GM23338 (cell line): ENCODE results near the gene KCNN3. TPM values are rescaled to one million over a fixed set of nuclear protein-coding genes. Genes with fewer than 3 reads are reported as not detected.

Source experiments
- ATAC-seq: fragments of 200-7000 bp; cut with Tn5 transposase; 3 replicates; pipeline ENCODE4 v1.9.1; 2020
- DNase-seq: peaks from one replicate; pipeline ENCODE4 v3.0.0-alpha.2; 2015; ENCODE audit warnings: low spot score
- H2AFZ ChIP-seq: fragments of 200-600 bp; sonication (generic); 2 replicates; pipeline ENCODE4 v1.8.0; 2016; ENCODE audit warnings: antibody characterized with exemption, mild to moderate bottlenecking, moderate library complexity
- H3F3A ChIP-seq: fragments of 200-600 bp; sonication (generic); replicated peaks from 2 replicates; pipeline ENCODE4 v1.8.0; 2017; ENCODE audit warnings: antibody characterized with exemption, mixed run types, low read depth
- H3K27ac ChIP-seq: fragments of 200-600 bp; sonication (generic); 2 replicates; pipeline ENCODE4 v1.6.1; 2016; ENCODE audit warnings: low read depth
- H3K27me3 ChIP-seq: fragments of 200-600 bp; sonication (generic); 2 replicates; pipeline ENCODE4 v1.8.0; 2016; ENCODE audit warnings: mild to moderate bottlenecking, mixed run types, moderate library complexity; ENCODE audit not compliant: insufficient read depth
- H3K36me3 ChIP-seq: fragments of 200-600 bp; sonication (generic); 2 replicates; pipeline ENCODE4 v1.8.0; 2016; ENCODE audit warnings: mild to moderate bottlenecking; ENCODE audit not compliant: insufficient read depth
- H3K4me1 ChIP-seq: fragments of 200-600 bp; sonication (generic); 2 replicates; pipeline ENCODE4 v1.8.0; 2016; ENCODE audit warnings: mild to moderate bottlenecking, moderate library complexity; ENCODE audit not compliant: insufficient read depth
- H3K4me2 ChIP-seq: fragments of 200-600 bp; sonication (generic); 2 replicates; pipeline ENCODE4 v1.7.1; 2017; ENCODE audit warnings: mixed run types
- H3K4me3 ChIP-seq: fragments of 200-600 bp; sonication (generic); 2 replicates; pipeline ENCODE4 v1.6.1; 2016; ENCODE audit warnings: mixed run types
- H3K79me2 ChIP-seq: fragments of 200-600 bp; sonication (generic); replicated peaks from 2 replicates; pipeline ENCODE4 v1.8.0; 2017; ENCODE audit warnings: mild to moderate bottlenecking; ENCODE audit not compliant: insufficient read depth
- H3K9me2 ChIP-seq: fragments of 200-600 bp; sonication (generic); 2 replicates; pipeline ENCODE4 v1.8.0; 2017; ENCODE audit not compliant: insufficient read depth
- H4K20me1 ChIP-seq: fragments of 200-600 bp; sonication (generic); replicated peaks from 2 replicates; pipeline ENCODE4 v1.8.0; 2017; ENCODE audit warnings: mild to moderate bottlenecking; ENCODE audit not compliant: insufficient read depth
- H3K27ac Mint-ChIP-seq: 2 replicates; pipeline ENCODE4 v1.8.0; 2020; ENCODE audit warnings: inconsistent platforms, mild to moderate bottlenecking, moderate library complexity, mixed read lengths
- H3K27me3 Mint-ChIP-seq: 3 replicates; pipeline ENCODE4 v1.8.0; 2022; ENCODE audit warnings: low read depth, mild to moderate bottlenecking, moderate library complexity, mixed read lengths, inconsistent platforms; ENCODE audit not compliant: insufficient read depth, poor library complexity
- H3K36me3 Mint-ChIP-seq: 3 replicates; pipeline ENCODE4 v1.8.0; 2021; ENCODE audit warnings: low read depth, mild to moderate bottlenecking, inconsistent platforms, moderate library complexity, mixed read lengths
- H3K4me1 Mint-ChIP-seq: 3 replicates; pipeline ENCODE4 v1.8.0; 2020; ENCODE audit warnings: mild to moderate bottlenecking, inconsistent platforms, mixed read lengths
- H3K4me3 Mint-ChIP-seq: 3 replicates; pipeline ENCODE4 v1.8.0; 2021; ENCODE audit warnings: moderate library complexity, mild to moderate bottlenecking, inconsistent platforms, mixed read lengths
- H3K9me3 Mint-ChIP-seq: 3 replicates; pipeline ENCODE4 v1.8.0; 2020; ENCODE audit warnings: moderate library complexity, mild to moderate bottlenecking, inconsistent platforms, mixed read lengths
- CREB1 ChIP-seq: fragments of 250-450 bp; sonication (Bioruptor Pico); IDR thresholded peaks from 2 replicates; pipeline ENCODE4 v1.5.0; 2020; ENCODE audit warnings: low read depth, mild to moderate bottlenecking, moderate library complexity
- CTCF ChIP-seq, 2 experiments: fragments of 200-600 bp in 1 of 2; sonication (generic) in 1 of 2; conservative IDR thresholded peaks; 2 replicates each; pipeline versions ENCODE4 v1.5.1 to v1.6.1; 2016 to 2017; ENCODE audit warnings: antibody characterized with exemption in 2 of 2, low read depth in 2 of 2, mild to moderate bottlenecking in 2 of 2, moderate library complexity in 1 of 2
- EZH2 ChIP-seq: fragments of 200-600 bp; sonication (generic); IDR thresholded peaks from one replicate; pipeline ENCODE4 v1.8.0; 2017; ENCODE audit warnings: antibody characterized with exemption, mild to moderate bottlenecking, low read depth; ENCODE audit not compliant: unreplicated experiment
- EZH2phosphoT487 ChIP-seq: fragments of 200-600 bp; sonication (generic); IDR thresholded peaks from one replicate; pipeline ENCODE4 v1.8.1; 2018; ENCODE audit warnings: antibody characterized with exemption; ENCODE audit not compliant: unreplicated experiment
- JUNB ChIP-seq: IDR thresholded peaks from one replicate; pipeline ENCODE4 v1.6.1; 2016; ENCODE audit warnings: antibody characterized with exemption; ENCODE audit not compliant: unreplicated experiment
- NANOG ChIP-seq: IDR thresholded peaks from 2 replicates; pipeline ENCODE4 v1.6.1; 2016; ENCODE audit warnings: antibody characterized with exemption, borderline replicate concordance
- POLR2AphosphoS5 ChIP-seq: IDR thresholded peaks from 2 replicates; pipeline ENCODE4 v1.6.1; 2016; ENCODE audit warnings: antibody characterized with exemption, low read depth
- STAT1 ChIP-seq: IDR thresholded peaks from one replicate; pipeline ENCODE4 v1.6.1; 2016; ENCODE audit warnings: antibody characterized with exemption; ENCODE audit not compliant: unreplicated experiment
- ZNF114 ChIP-seq: fragments of 250-450 bp; sonication (Bioruptor Pico); IDR thresholded peaks from 2 replicates; pipeline ENCODE4 v1.5.0; 2020; ENCODE audit warnings: mild to moderate bottlenecking, moderate library complexity
- ZNF331 ChIP-seq: fragments of 250-450 bp; sonication (Bioruptor Pico); IDR thresholded peaks from 2 replicates; pipeline ENCODE4 v1.5.0; 2020; ENCODE audit warnings: low read depth, mild to moderate bottlenecking, moderate library complexity
- ZNF462 ChIP-seq: fragments of 250-450 bp; sonication (Bioruptor Pico); IDR thresholded peaks from 2 replicates; pipeline ENCODE4 v1.5.0; 2020; ENCODE audit warnings: mild to moderate bottlenecking, moderate library complexity
- long read RNA-seq: library from polyadenylated mRNA; unstranded; transcript quantifications from one replicate; pipeline ENCODE4 v2.0.0, GENCODE V29; 2020; ENCODE audit not compliant: unreplicated experiment
- polyA plus RNA-seq: library from polyadenylated mRNA; unstranded; fragments of >200 nt; fragmentation: Nextera tagmentation; extraction: Ambion mirVana; gene quantifications from 2 replicates; pipeline ENCODE4 v1.2.1, GENCODE V29; 2016
- total RNA-seq: library from RNA; depleted of rRNA; stranded (reverse); fragments of >200 nt; shearing (Covaris generic); gene quantifications from 2 replicates; pipeline ENCODE4 v1.2.3, GENCODE V29; 2014; rRNA removed
- TF ChIP-seq, protein P1 (sequence below): IDR thresholded peaks from 2 replicates; pipeline ENCODE4 v1.6.1; 2016; ENCODE audit warnings: antibody characterized with exemption
- TF ChIP-seq, protein P2 (sequence below): IDR thresholded peaks from one replicate; pipeline ENCODE4 v1.6.1; 2018; ENCODE audit warnings: antibody characterized with exemption; ENCODE audit not compliant: unreplicated experiment

The KCNN3 gene
- total RNA-seq (1.9 and 4.0 TPM in 2 replicates), polyA plus RNA-seq (3.0 and 3.1 TPM in 2 replicates)
- long read RNA-seq, full-length matches to known transcripts, result 1 of 1 reads
- long read RNA-seq, partial matches to known transcripts, result 0 of 1 reads
- long read RNA-seq, other reads (novel, unspliced or antisense), result 0 of 1 reads

DNA sequence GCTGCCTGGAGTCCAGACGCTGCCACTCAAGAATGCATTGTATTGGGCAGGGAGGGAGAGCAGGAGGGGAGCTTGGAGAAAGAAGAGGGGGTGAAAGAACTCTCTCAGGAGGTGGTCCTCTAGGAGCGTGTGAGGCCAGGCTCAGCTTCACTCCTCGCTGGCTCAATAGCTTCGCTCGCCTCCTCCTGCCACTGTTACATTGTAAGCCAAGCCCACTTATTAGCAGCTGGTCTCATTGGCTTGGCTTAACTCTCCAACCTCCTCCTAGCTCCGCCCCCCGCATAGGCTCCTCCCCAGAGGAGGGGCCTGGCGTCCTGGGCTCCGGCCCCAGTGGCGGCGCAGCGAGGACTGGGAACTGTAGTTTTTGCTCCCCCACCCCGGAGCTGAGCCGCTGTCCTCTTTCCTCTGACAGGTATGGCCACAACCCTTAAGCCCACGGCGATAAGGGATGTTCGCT lies at the start of gene KCNN3:
Gene KCNN3 (minus strand): TSS at position 167 of the 457 bp plus-strand sequence. CDS start 317 bp downstream, outside the sequence.
- TF ChIP-seq ZNF114, result no peak
- TF ChIP-seq, protein P1, sequence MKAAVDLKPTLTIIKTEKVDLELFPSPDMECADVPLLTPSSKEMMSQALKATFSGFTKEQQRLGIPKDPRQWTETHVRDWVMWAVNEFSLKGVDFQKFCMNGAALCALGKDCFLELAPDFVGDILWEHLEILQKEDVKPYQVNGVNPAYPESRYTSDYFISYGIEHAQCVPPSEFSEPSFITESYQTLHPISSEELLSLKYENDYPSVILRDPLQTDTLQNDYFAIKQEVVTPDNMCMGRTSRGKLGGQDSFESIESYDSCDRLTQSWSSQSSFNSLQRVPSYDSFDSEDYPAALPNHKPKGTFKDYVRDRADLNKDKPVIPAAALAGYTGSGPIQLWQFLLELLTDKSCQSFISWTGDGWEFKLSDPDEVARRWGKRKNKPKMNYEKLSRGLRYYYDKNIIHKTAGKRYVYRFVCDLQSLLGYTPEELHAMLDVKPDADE, result peak; percentile 62; the same call in 1 of the 2 replicates
- no peak for TF ChIP-seq CTCF (conservative IDR thresholded peaks at IDR 0.05; ENCODE audit: low read depth in 2 of 2)
- no peak for TF ChIP-seq NANOG
- no peak for TF ChIP-seq ZNF331 (CRISPR knock-in tag)
- no peak for TF ChIP-seq CREB1 (CRISPR knock-in tag)
- TF ChIP-seq JUNB, result no peak
- TF ChIP-seq ZNF462 (CRISPR knock-in tag), result no peak
- peak; percentile 76 for TF ChIP-seq POLR2AphosphoS5
- TF ChIP-seq STAT1, result no peak
- TF ChIP-seq EZH2phosphoT487, result no peak
- TF ChIP-seq, protein P2, sequence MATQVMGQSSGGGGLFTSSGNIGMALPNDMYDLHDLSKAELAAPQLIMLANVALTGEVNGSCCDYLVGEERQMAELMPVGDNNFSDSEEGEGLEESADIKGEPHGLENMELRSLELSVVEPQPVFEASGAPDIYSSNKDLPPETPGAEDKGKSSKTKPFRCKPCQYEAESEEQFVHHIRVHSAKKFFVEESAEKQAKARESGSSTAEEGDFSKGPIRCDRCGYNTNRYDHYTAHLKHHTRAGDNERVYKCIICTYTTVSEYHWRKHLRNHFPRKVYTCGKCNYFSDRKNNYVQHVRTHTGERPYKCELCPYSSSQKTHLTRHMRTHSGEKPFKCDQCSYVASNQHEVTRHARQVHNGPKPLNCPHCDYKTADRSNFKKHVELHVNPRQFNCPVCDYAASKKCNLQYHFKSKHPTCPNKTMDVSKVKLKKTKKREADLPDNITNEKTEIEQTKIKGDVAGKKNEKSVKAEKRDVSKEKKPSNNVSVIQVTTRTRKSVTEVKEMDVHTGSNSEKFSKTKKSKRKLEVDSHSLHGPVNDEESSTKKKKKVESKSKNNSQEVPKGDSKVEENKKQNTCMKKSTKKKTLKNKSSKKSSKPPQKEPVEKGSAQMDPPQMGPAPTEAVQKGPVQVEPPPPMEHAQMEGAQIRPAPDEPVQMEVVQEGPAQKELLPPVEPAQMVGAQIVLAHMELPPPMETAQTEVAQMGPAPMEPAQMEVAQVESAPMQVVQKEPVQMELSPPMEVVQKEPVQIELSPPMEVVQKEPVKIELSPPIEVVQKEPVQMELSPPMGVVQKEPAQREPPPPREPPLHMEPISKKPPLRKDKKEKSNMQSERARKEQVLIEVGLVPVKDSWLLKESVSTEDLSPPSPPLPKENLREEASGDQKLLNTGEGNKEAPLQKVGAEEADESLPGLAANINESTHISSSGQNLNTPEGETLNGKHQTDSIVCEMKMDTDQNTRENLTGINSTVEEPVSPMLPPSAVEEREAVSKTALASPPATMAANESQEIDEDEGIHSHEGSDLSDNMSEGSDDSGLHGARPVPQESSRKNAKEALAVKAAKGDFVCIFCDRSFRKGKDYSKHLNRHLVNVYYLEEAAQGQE, result no peak
- no peak for TF ChIP-seq EZH2
- H2AFZ ChIP-seq, result peak within 1 kb of the TSS; percentile 18; the same call in 1 of the 2 replicates
- Mint-ChIP-seq H3K9me3 (no peaks in the 10 kb centered on the region; the same call in 2 of the 3 replicates), H3K27me3 (peaks cover 33% of the 10 kb centered on the region), H3K36me3 (no peaks in the 10 kb centered on the region), H3K4me3 (peak within 1 kb of the TSS; percentile 73), H3K4me1 (peaks cover 57% of the 10 kb centered on the region), H3K27ac (no peak within 1 kb of the TSS)
- no peaks in the 10 kb centered on the region for H3K36me3 ChIP-seq
- H3K27ac ChIP-seq, result no peak within 1 kb of the TSS
- H3K9me2 ChIP-seq, result no peaks in the 10 kb centered on the region
- peak within 1 kb of the TSS; percentile 49 for H3K4me3 ChIP-seq
- ATAC-seq, result peak; percentile 92
- H3K4me2 ChIP-seq, result peak within 1 kb of the TSS; percentile 76
- peak; percentile 99 for DNase-seq
- peaks cover 33% of the 10 kb centered on the region for H3K4me1 ChIP-seq
- no peaks in the 10 kb centered on the region for H3K79me2 ChIP-seq
- no peaks in the 10 kb centered on the region for H4K20me1 ChIP-seq
- peaks cover 21% of the 10 kb centered on the region for H3K27me3 ChIP-seq
- no peaks in the 10 kb centered on the region for H3F3A ChIP-seq
